BJ (cell line): ENCODE measurements around the gene GLTP. TPM values are rescaled to one million over a fixed set of nuclear protein-coding genes. Genes with fewer than 3 reads are reported as not detected.

Source experiments
- CTCF ChIA-PET: fragments of 350-600 bp; formaldehyde crosslinking; extraction: SDS; loops from one replicate; lab custom pipeline; 2021; ENCODE audit warnings: antibody characterized with exemption, inconsistent platforms; lab: Yijun Ruan, JAX
- POLR2A ChIA-PET: fragments of 300-600 bp; sonication (Branson Sonifier 250); formaldehyde crosslinking; extraction: SDS; loops from one replicate; lab custom pipeline; 2021; ENCODE audit warnings: antibody characterized with exemption; lab: Charles Lee
- DNase-seq: peaks from one replicate; pipeline ENCODE4 v3.0.0-alpha.2; 2011; ENCODE audit warnings: low read depth
- H3K27me3 ChIP-seq: 2 replicates; pipeline ENCODE4 v1.6.0; 2011; ENCODE audit warnings: low read length; ENCODE audit not compliant: control insufficient read depth, insufficient read depth
- H3K36me3 ChIP-seq: 2 replicates; pipeline ENCODE4 v1.5.1; 2011; ENCODE audit warnings: low read length; ENCODE audit not compliant: control insufficient read depth, insufficient read depth
- H3K4me3 ChIP-seq: 2 replicates; pipeline ENCODE4 v1.5.1; 2011; ENCODE audit warnings: low read depth, mild to moderate bottlenecking, control low read depth, low read length
- CTCF ChIP-seq: IDR thresholded peaks from 2 replicates; pipeline ENCODE4 v1.5.1; 2011; ENCODE audit warnings: low read depth, mild to moderate bottlenecking, control low read depth, inconsistent platforms, low read length, moderate library complexity; ENCODE audit not compliant: insufficient read depth
- polyA plus RNA-seq: library from polyadenylated mRNA; depleted of rRNA; stranded (reverse); fragments of >200 nt; gene quantifications from 2 replicates; pipeline ENCODE4 v1.2.3, GENCODE V29; 2011

The GLTP gene
- polyA plus RNA-seq, 1 experiment: 33.8 TPM

GRCh38 chr12:109835827-109836226 is 44.5 kb downstream of the GLTP start:
- no peak for TF ChIP-seq CTCF
- ChIA-PET CTCF (interaction anchor here (1.6 to 4.5 kb wide), 3 partner anchors 9 to 31 kb away, joined by 6 to 31 read pairs (median 11); no protein-coding TSS in a partner anchor), POLR2A (no interaction called here)
- H3K4me3 ChIP-seq: no peak overlapping the region
- DNase-seq: no peak
- no peaks in the 10 kb centered on the region for H3K27me3 ChIP-seq
- H3K36me3 ChIP-seq: no peaks in the 10 kb centered on the region

- Histone ChIP-seq H3K36me3 (no peaks in the 10 kb centered on the region), H3K4me3 (peak within 1 kb of the TSS; percentile 74), H3K27me3 (no peaks in the 10 kb centered on the region)
- no peak for TF ChIP-seq CTCF
- ChIA-PET CTCF (interaction anchor here (1.0 to 4.5 kb wide), 3 partner anchors 11 to 28 kb away, joined by 3 to 31 read pairs (median 4); no protein-coding TSS in a partner anchor), POLR2A (no interaction called here)
- no peak for DNase-seq
Measured at GRCh38 chr12:109833307-109834189, 46.8 kb downstream of the GLTP start, which contains the start of gene TRPV4. Gene TRPV4, minus strand, starts transcription at chr12:109833398. Its CDS starts 18,602 bp downstream, at chr12:109814796.

- ChIA-PET POLR2A (no interaction called here), CTCF (interaction anchor here (1.0 to 4.5 kb wide), 4 partner anchors 12 to 28 kb away, joined by 3 to 31 read pairs (median 6); no protein-coding TSS in a partner anchor)
- H3K4me3 ChIP-seq: peak overlapping the region; percentile 74
- no peak for TF ChIP-seq CTCF
- H3K27me3 ChIP-seq: no peaks in the 10 kb centered on the region
- no peak for DNase-seq
- H3K36me3 ChIP-seq: no peaks in the 10 kb centered on the region
Measured at GRCh38 chr12:109832541-109833306, 47.6 kb downstream of the GLTP start.

GRCh38 chr12:109831929-109832328 is 48.4 kb downstream of the GLTP start:
- no peak for DNase-seq
- Histone ChIP-seq H3K4me3 (no peak overlapping the region), H3K27me3 (no peaks in the 10 kb centered on the region), H3K36me3 (no peaks in the 10 kb centered on the region)
- ChIA-PET POLR2A (no interaction called here), CTCF (interaction anchor here (1.1 to 1.6 kb wide), 2 partner anchors 26 to 27 kb away, joined by 3 to 7 read pairs; no protein-coding TSS in a partner anchor)
- TF ChIP-seq CTCF: no peak
